IMR-90 (cell line): ENCODE measurements around the gene NDST3. TPM values are rescaled to one million over a fixed set of nuclear protein-coding genes. Genes with fewer than 3 reads are reported as not detected.

ENCODE experiments used
- ATAC-seq: fragments of 200-7000 bp; cut with Tn5 transposase; 2 replicates; pipeline ENCODE4 v1.9.1; 2020; ENCODE audit warnings: low read depth, mild to moderate bottlenecking, moderate library complexity
- BruUV-seq: library from RNA; stranded (reverse); fragments of 400-500 nt; replicated peaks from 2 replicates; lab custom pipeline; 2021; lab: Mats Ljungman, UMichigan
- CTCF ChIA-PET: fragments of 300-600 bp; formaldehyde crosslinking; extraction: SDS; loops from one replicate; lab custom pipeline; 2021; ENCODE audit warnings: antibody characterized with exemption; lab: Yijun Ruan, JAX
- POLR2A ChIA-PET: fragments of 300-600 bp; sonication (Branson Sonifier 250); formaldehyde crosslinking; loops from one replicate; lab custom pipeline; 2022; ENCODE audit warnings: antibody characterized with exemption; ENCODE audit not compliant: unreplicated experiment; lab: Charles Lee
- DNase-seq: peaks from one replicate; pipeline ENCODE4 v3.0.0; 2013
- H2AFZ ChIP-seq: replicated peaks from 2 replicates; pipeline ENCODE3; 2013; ENCODE audit warnings: low read length, mild to moderate bottlenecking; ENCODE audit not compliant: poor library complexity
- H2AK5ac ChIP-seq: 2 replicates; pipeline ENCODE4 v1.6.1; 2013; ENCODE audit warnings: low read depth, low read length, inconsistent platforms
- H2AK9ac ChIP-seq: replicated peaks from 2 replicates; pipeline ENCODE3; 2013; ENCODE audit warnings: mild to moderate bottlenecking, low read depth, low read length, moderate library complexity; ENCODE audit not compliant: poor library complexity
- H2BK120ac ChIP-seq: 2 replicates; pipeline ENCODE4 v1.6.1; 2013; ENCODE audit warnings: low read depth, low read length, inconsistent platforms
- H2BK15ac ChIP-seq: 3 replicates; pipeline ENCODE4 v1.6.1; 2013; ENCODE audit warnings: low read depth, low read length, inconsistent platforms
- H2BK20ac ChIP-seq: 2 replicates; pipeline ENCODE4 v1.6.1; 2013; ENCODE audit warnings: low read depth, mild to moderate bottlenecking, inconsistent platforms, low read length, moderate library complexity
- H2BK5ac ChIP-seq: 2 replicates; pipeline ENCODE4 v1.6.1; 2013; ENCODE audit warnings: mild to moderate bottlenecking, low read depth, low read length, inconsistent platforms; ENCODE audit not compliant: poor library complexity, severe bottlenecking
- H3K14ac ChIP-seq: replicated peaks from 2 replicates; pipeline ENCODE4 v1.6.1; 2013; ENCODE audit warnings: low read depth, low read length, inconsistent platforms
- H3K18ac ChIP-seq: 2 replicates; pipeline ENCODE4 v1.6.1; 2013; ENCODE audit warnings: low read depth, low read length, control low read depth
- H3K23ac ChIP-seq: 2 replicates; pipeline ENCODE4 v1.6.1; 2013; ENCODE audit warnings: low read depth, low read length, inconsistent platforms
- H3K27ac ChIP-seq: 2 replicates; pipeline ENCODE4 v1.5.1; 2013; ENCODE audit warnings: mild to moderate bottlenecking, control low read depth, low read length; ENCODE audit not compliant: insufficient read depth
- H3K27me3 ChIP-seq: 2 replicates; pipeline ENCODE4 v1.6.1; 2013; ENCODE audit warnings: low read length; ENCODE audit not compliant: control insufficient read depth, insufficient read depth
- H3K36me3 ChIP-seq: 2 replicates; pipeline ENCODE4 v1.6.1; 2013; ENCODE audit warnings: low read length, mixed read lengths; ENCODE audit not compliant: control insufficient read depth, insufficient read depth
- H3K4ac ChIP-seq: 2 replicates; pipeline ENCODE4 v1.6.1; 2013; ENCODE audit warnings: low read depth, low read length, inconsistent platforms
- H3K4me1 ChIP-seq: 2 replicates; pipeline ENCODE4 v1.6.1; 2013; ENCODE audit warnings: low read length, mixed read lengths; ENCODE audit not compliant: control insufficient read depth, insufficient read depth
- H3K4me2 ChIP-seq: 2 replicates; pipeline ENCODE4 v1.6.1; 2013; ENCODE audit warnings: low read depth, mild to moderate bottlenecking, control low read depth, low read length, moderate library complexity
- H3K4me3 ChIP-seq: 2 replicates; pipeline ENCODE4 v1.5.1; 2013; ENCODE audit warnings: low read depth, mild to moderate bottlenecking, control low read depth, low read length, moderate library complexity; ENCODE audit not compliant: insufficient read depth
- H3K56ac ChIP-seq: 2 replicates; pipeline ENCODE4 v1.6.1; 2013; ENCODE audit warnings: low read length, inconsistent platforms; ENCODE audit not compliant: insufficient read depth; ENCODE audit errors: extremely low read depth
- H3K79me1 ChIP-seq, 2 experiments: 2 replicates each; pipeline ENCODE4 v1.6.1; 2013; ENCODE audit warnings: low read length in 2 of 2, inconsistent platforms in 1 of 2, low read depth in 1 of 2
- H3K9ac ChIP-seq: 2 replicates; pipeline ENCODE4 v1.6.1; 2013; ENCODE audit warnings: low read depth, low read length, control low read depth
- H3K9me1 ChIP-seq: 2 replicates; pipeline ENCODE4 v1.6.1; 2013; ENCODE audit warnings: low read length, inconsistent platforms; ENCODE audit not compliant: insufficient read depth
- H3K9me3 ChIP-seq: 2 replicates; pipeline ENCODE4 v1.6.1; 2013; ENCODE audit warnings: low read length; ENCODE audit not compliant: control insufficient read depth, insufficient read depth
- H4K20me1 ChIP-seq: 2 replicates; pipeline ENCODE4 v1.6.1; 2013; ENCODE audit warnings: low read length, inconsistent platforms; ENCODE audit not compliant: insufficient read depth
- H4K5ac ChIP-seq: 2 replicates; pipeline ENCODE4 v1.6.1; 2013; ENCODE audit warnings: mild to moderate bottlenecking, low read depth, low read length, control low read depth
- H4K8ac ChIP-seq, 2 experiments: 2 replicates each; pipeline ENCODE4 v1.6.1; 2013; ENCODE audit warnings: low read depth in 2 of 2, low read length in 2 of 2, control low read depth in 1 of 2, inconsistent platforms in 1 of 2
- H4K91ac ChIP-seq: 2 replicates; pipeline ENCODE4 v1.6.1; 2013; ENCODE audit warnings: low read depth, low read length, inconsistent platforms; ENCODE audit not compliant: insufficient read depth
- CEBPB ChIP-seq: IDR thresholded peaks from 2 replicates; pipeline ENCODE4 v1.6.1; 2012; ENCODE audit warnings: low read depth, low read length, improper control_type of control experiment
- CHD1 ChIP-seq: IDR thresholded peaks from 2 replicates; pipeline ENCODE4 v1.6.1; 2012; ENCODE audit warnings: low read depth, low read length, improper control_type of control experiment
- CTCF ChIP-seq: conservative IDR thresholded peaks from 2 replicates; pipeline ENCODE4 v1.5.1; 2012; ENCODE audit warnings: mild to moderate bottlenecking, low read depth, low read length, improper control_type of control experiment
- ELK1 ChIP-seq: fragments of 150-350 bp; IDR thresholded peaks from 2 replicates; pipeline ENCODE4 v1.6.1; 2016; ENCODE audit warnings: low read depth, mild to moderate bottlenecking, low read length, moderate library complexity, borderline replicate concordance
- MAZ ChIP-seq: IDR thresholded peaks from 2 replicates; pipeline ENCODE4 v1.6.1; 2012; ENCODE audit warnings: low read depth, mild to moderate bottlenecking, low read length, improper control_type of control experiment, moderate library complexity, borderline replicate concordance
- POLR2A ChIP-seq: IDR thresholded peaks from 2 replicates; pipeline ENCODE4 v1.6.1; 2012; ENCODE audit warnings: mild to moderate bottlenecking, low read depth, low read length
- RCOR1 ChIP-seq: IDR thresholded peaks from 2 replicates; pipeline ENCODE4 v1.6.1; 2012; ENCODE audit warnings: mild to moderate bottlenecking, low read length, improper control_type of control experiment; ENCODE audit not compliant: insufficient replicate concordance
- SMC3 ChIP-seq: fragments of 150-350 bp; IDR thresholded peaks from 2 replicates; pipeline ENCODE4 v1.6.1; 2016; ENCODE audit warnings: low read depth, mild to moderate bottlenecking, antibody characterized with exemption, low read length, moderate library complexity
- dilution Hi-C: fragments of 300-500 bp; cut with HindIII; formaldehyde crosslinking; loops from one replicate; pipeline ENCODE4 v1.14.3; 2018; ENCODE audit warnings: low sequenced_read_pairs; ENCODE audit not compliant: unreplicated experiment
- in situ Hi-C: fragments of 300-500 bp; cut with MboI; formaldehyde crosslinking; loops from 3 replicates; pipeline ENCODE4 v1.14.3; 2019; ENCODE audit warnings: low sequenced_read_pairs, inconsistent platforms, mixed read lengths
- intact Hi-C: fragments of 100-400 bp; cut with micrococcal nuclease; formaldehyde crosslinking; loops from 2 replicates; pipeline ENCODE4 v1.10.0; 2022
- polyA plus RNA-seq, 3 experiments: library from polyadenylated mRNA; depleted of rRNA; stranded (reverse); fragments of >200 nt; gene quantifications; 2 replicates each; pipeline ENCODE4 v1.2.3, GENCODE V29; 2012; ENCODE audit warnings: low replicate concordance in 1 of 3
- total RNA-seq: library from RNA; depleted of rRNA; stranded (reverse); fragments of >200 nt; gene quantifications from 2 replicates; pipeline ENCODE4 v1.2.3, GENCODE V29; 2012

The NDST3 gene
- total and polyA plus RNA-seq, 2 of the 4 experiments (the other 2 are of a cell fraction), result 0.10 to 0.18 TPM

GRCh38 chr4:118173126-118173525 is 138.8 kb downstream of the NDST3 start:
- Histone ChIP-seq H3K4ac (peak overlapping the region; percentile 66; the same call in 1 of the 2 replicates), H4K8ac (peak overlapping the region in 1 of 2 experiments; percentile 19; a peak in 1 of 4 replicates), H2BK20ac (peak overlapping the region; percentile 87; the same call in 1 of the 2 replicates), H4K91ac (peak overlapping the region; percentile 47; the same call in 1 of the 2 replicates), H3K9me1 (peaks cover 3% of the 10 kb centered on the region; the same call in 1 of the 2 replicates), H2BK5ac (peak overlapping the region; percentile 77), H4K20me1 (no peaks in the 10 kb centered on the region), H3K4me3 (no peak overlapping the region), H3K23ac (0 out of 2 replicates have a peak overlapping the region, but pooled peaks have one; percentile 57), H3K27ac (peak overlapping the region; percentile 78; the same call in 1 of the 2 replicates), H3K9me3 (no peaks in the 10 kb centered on the region), H2AK9ac (no peak overlapping the region), H3K36me3 (no peaks in the 10 kb centered on the region), H3K4me2 (0 out of 2 replicates have a peak overlapping the region, but pooled peaks have one; percentile 46), H3K14ac (peak overlapping the region; percentile 73; the same call in 1 of the 2 replicates), H2AK5ac (no peak overlapping the region; the same call in 1 of the 2 replicates), H3K18ac (peak overlapping the region; percentile 94), H3K79me1 (no peaks in the 10 kb centered on the region; a peak in 1 of 4 replicates), H3K9ac (no peak overlapping the region), H3K56ac (no peak overlapping the region), H3K4me1 (peaks cover 13% of the 10 kb centered on the region), H2BK120ac (peak overlapping the region; percentile 58), H2AFZ (no peak overlapping the region), H2BK15ac (no peak overlapping the region; the same call in 2 of the 3 replicates), H4K5ac (no peak overlapping the region), H3K27me3 (no peaks in the 10 kb centered on the region)
- no peak for TF ChIP-seq MAZ
- no peak for TF ChIP-seq ELK1
- 0 out of 2 replicates have a peak, but pooled peaks have one; percentile 11 for TF ChIP-seq CEBPB
- TF ChIP-seq POLR2A, result no peak
- TF ChIP-seq CHD1, result no peak
- no peak for TF ChIP-seq RCOR1
- no peak for TF ChIP-seq CTCF
- no peak for TF ChIP-seq SMC3
- ChIA-PET CTCF (no interaction called here), POLR2A (no interaction called here)
- dilution Hi-C loops (no loop called here), intact Hi-C loops (loop anchor here (10.0 kb wide), 1 partner anchor 172 kb away; no protein-coding TSS in a partner anchor), in situ Hi-C loops (no loop called here)
- DNase-seq (peak; percentile 27), ATAC-seq (peak; percentile 31)
- BruUV-seq, result no TSS peak
